Measurements from ENCODE around the gene HS3ST5.

GRCh38 chr6:114227944-114228468 lies 114.8 kb downstream of the HS3ST5 start:
- TF ChIP-seq, protein P1, sequence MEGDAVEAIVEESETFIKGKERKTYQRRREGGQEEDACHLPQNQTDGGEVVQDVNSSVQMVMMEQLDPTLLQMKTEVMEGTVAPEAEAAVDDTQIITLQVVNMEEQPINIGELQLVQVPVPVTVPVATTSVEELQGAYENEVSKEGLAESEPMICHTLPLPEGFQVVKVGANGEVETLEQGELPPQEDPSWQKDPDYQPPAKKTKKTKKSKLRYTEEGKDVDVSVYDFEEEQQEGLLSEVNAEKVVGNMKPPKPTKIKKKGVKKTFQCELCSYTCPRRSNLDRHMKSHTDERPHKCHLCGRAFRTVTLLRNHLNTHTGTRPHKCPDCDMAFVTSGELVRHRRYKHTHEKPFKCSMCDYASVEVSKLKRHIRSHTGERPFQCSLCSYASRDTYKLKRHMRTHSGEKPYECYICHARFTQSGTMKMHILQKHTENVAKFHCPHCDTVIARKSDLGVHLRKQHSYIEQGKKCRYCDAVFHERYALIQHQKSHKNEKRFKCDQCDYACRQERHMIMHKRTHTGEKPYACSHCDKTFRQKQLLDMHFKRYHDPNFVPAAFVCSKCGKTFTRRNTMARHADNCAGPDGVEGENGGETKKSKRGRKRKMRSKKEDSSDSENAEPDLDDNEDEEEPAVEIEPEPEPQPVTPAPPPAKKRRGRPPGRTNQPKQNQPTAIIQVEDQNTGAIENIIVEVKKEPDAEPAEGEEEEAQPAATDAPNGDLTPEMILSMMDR (IDR thresholded peaks at IDR 0.05), result no peak
- no peak for TF ChIP-seq POLR2A (IDR thresholded peaks at IDR 0.05)
